Measurements from ENCODE around the gene SMIM17.
"Not testable (repeated sequence)": the region's sequence is repeated elsewhere in the genome, so short reads cannot be mapped to it uniquely, and the experiment has no call there.

Gene SMIM17

GRCh38 chr19:56639217-56639616 lies 3.7 kb upstream of the SMIM17 start:
- peak; percentile 12 for DNase-seq

GRCh38 chr19:56643460-56643955 lies 549 bp downstream of the SMIM17 start:
- in situ Hi-C loops (cut with HindIII; ENCODE audit: low pct_ligation_motif_present, low pct_unique_long_range_greater_than_20kb, low sequenced_read_pairs): no loop called here
- DNase-seq: no peak

More at GRCh38 chr19:56639217-56639616, 3.7 kb upstream of the SMIM17 start:
- in situ Hi-C loops (cut with HindIII; ENCODE audit: low pct_ligation_motif_present, low pct_unique_long_range_greater_than_20kb, low sequenced_read_pairs): no loop called here

GRCh38 chr19:56654151-56654550 lies 11.2 kb downstream of the SMIM17 start:
- DNase-seq: no peak
- in situ Hi-C loops (cut with HindIII; ENCODE audit: low pct_ligation_motif_present, low pct_unique_long_range_greater_than_20kb, low sequenced_read_pairs): no loop called here

GRCh38 chr19:56660381-56661107 lies 17.6 kb downstream of the SMIM17 start:
- DNase-seq: no peak
- in situ Hi-C loops (cut with HindIII; ENCODE audit: low pct_ligation_motif_present, low pct_unique_long_range_greater_than_20kb, low sequenced_read_pairs): no loop called here

- in situ Hi-C loops (cut with HindIII; ENCODE audit: low pct_ligation_motif_present, low pct_unique_long_range_greater_than_20kb, low sequenced_read_pairs): no loop called here
- no peak for DNase-seq
Measured at GRCh38 chr19:56661248-56661647, 18.3 kb downstream of the SMIM17 start.

GRCh38 chr19:56663931-56664500 lies 21.1 kb downstream of the SMIM17 start:
- in situ Hi-C loops (cut with HindIII; ENCODE audit: low pct_ligation_motif_present, low pct_unique_long_range_greater_than_20kb, low sequenced_read_pairs): no loop called here
- DNase-seq: no peak

GRCh38 chr19:56664511-56664910 lies 21.6 kb downstream of the SMIM17 start:
- DNase-seq: no peak
- in situ Hi-C loops (cut with HindIII; ENCODE audit: low pct_ligation_motif_present, low pct_unique_long_range_greater_than_20kb, low sequenced_read_pairs): no loop called here

GRCh38 chr19:56667311-56667870 lies 24.4 kb downstream of the SMIM17 start:
- DNase-seq: no peak
- in situ Hi-C loops (cut with HindIII; ENCODE audit: low pct_ligation_motif_present, low pct_unique_long_range_greater_than_20kb, low sequenced_read_pairs): no loop called here

- no peak for DNase-seq
- in situ Hi-C loops (cut with HindIII; ENCODE audit: low pct_ligation_motif_present, low pct_unique_long_range_greater_than_20kb, low sequenced_read_pairs): no loop called here
Measured at GRCh38 chr19:56668676-56669075, 25.7 kb downstream of the SMIM17 start.

- DNase-seq: no peak
- in situ Hi-C loops (cut with HindIII; ENCODE audit: low pct_ligation_motif_present, low pct_unique_long_range_greater_than_20kb, low sequenced_read_pairs): no loop called here
Measured at GRCh38 chr19:56670401-56670960, 27.5 kb downstream of the SMIM17 start.

GRCh38 chr19:56670961-56671612 lies 28.1 kb downstream of the SMIM17 start:
- DNase-seq: no peak
- in situ Hi-C loops (cut with HindIII; ENCODE audit: low pct_ligation_motif_present, low pct_unique_long_range_greater_than_20kb, low sequenced_read_pairs): no loop called here

GRCh38 chr19:56671613-56671994 lies 28.6 kb downstream of the SMIM17 start, which contains the start of gene ZNF835:
Gene ZNF835, minus strand, starts transcription at chr19:56671757. Its CDS starts 6,559 bp downstream, at chr19:56665198.
- in situ Hi-C loops (cut with HindIII; ENCODE audit: low pct_ligation_motif_present, low pct_unique_long_range_greater_than_20kb, low sequenced_read_pairs): no loop called here
- DNase-seq: no peak

GRCh38 chr19:56672610-56673009 lies 29.7 kb downstream of the SMIM17 start:
- in situ Hi-C loops (cut with HindIII; ENCODE audit: low pct_ligation_motif_present, low pct_unique_long_range_greater_than_20kb, low sequenced_read_pairs); DNase-seq: not testable (repeated sequence)

- in situ Hi-C loops (cut with HindIII; ENCODE audit: low pct_ligation_motif_present, low pct_unique_long_range_greater_than_20kb, low sequenced_read_pairs): no loop called here
- no peak for DNase-seq
Measured at GRCh38 chr19:56678205-56678604, 35.2 kb downstream of the SMIM17 start.

GRCh38 chr19:56681702-56682101 lies 38.7 kb downstream of the SMIM17 start:
- in situ Hi-C loops (cut with HindIII; ENCODE audit: low pct_ligation_motif_present, low pct_unique_long_range_greater_than_20kb, low sequenced_read_pairs): no loop called here
- DNase-seq: no peak

- DNase-seq: no peak
- in situ Hi-C loops (cut with HindIII; ENCODE audit: low pct_ligation_motif_present, low pct_unique_long_range_greater_than_20kb, low sequenced_read_pairs): no loop called here
Measured at GRCh38 chr19:56683116-56683515, 40.2 kb downstream of the SMIM17 start.

GRCh38 chr19:56687031-56687430 lies 44.1 kb downstream of the SMIM17 start:
- no peak for DNase-seq
- in situ Hi-C loops (cut with HindIII; ENCODE audit: low pct_ligation_motif_present, low pct_unique_long_range_greater_than_20kb, low sequenced_read_pairs): no loop called here

GRCh38 chr19:56689198-56689597 lies 46.2 kb downstream of the SMIM17 start:
- in situ Hi-C loops (cut with HindIII; ENCODE audit: low pct_ligation_motif_present, low pct_unique_long_range_greater_than_20kb, low sequenced_read_pairs): no loop called here
- no peak for DNase-seq

GRCh38 chr19:56690670-56691069 lies 47.7 kb downstream of the SMIM17 start:
- in situ Hi-C loops (cut with HindIII; ENCODE audit: low pct_ligation_motif_present, low pct_unique_long_range_greater_than_20kb, low sequenced_read_pairs): no loop called here
- DNase-seq: no peak
